HL-60 (cell line): ENCODE results near the gene IGFALS.

Source experiments
- GABPA ChIP-seq: IDR thresholded peaks from 2 replicates; pipeline ENCODE4 v1.6.1; 2012; ENCODE audit warnings: low read depth
- TF ChIP-seq, protein P1 (sequence below): IDR thresholded peaks from one replicate; pipeline ENCODE4 v1.5.1; 2011; ENCODE audit warnings: low read length, control low read depth, inconsistent platforms; ENCODE audit not compliant: insufficient read depth
- TF ChIP-seq, protein P2 (sequence below): IDR thresholded peaks from 2 replicates; pipeline ENCODE4 v1.6.1; 2012; ENCODE audit warnings: low read depth; ENCODE audit not compliant: insufficient replicate concordance

DNA sequence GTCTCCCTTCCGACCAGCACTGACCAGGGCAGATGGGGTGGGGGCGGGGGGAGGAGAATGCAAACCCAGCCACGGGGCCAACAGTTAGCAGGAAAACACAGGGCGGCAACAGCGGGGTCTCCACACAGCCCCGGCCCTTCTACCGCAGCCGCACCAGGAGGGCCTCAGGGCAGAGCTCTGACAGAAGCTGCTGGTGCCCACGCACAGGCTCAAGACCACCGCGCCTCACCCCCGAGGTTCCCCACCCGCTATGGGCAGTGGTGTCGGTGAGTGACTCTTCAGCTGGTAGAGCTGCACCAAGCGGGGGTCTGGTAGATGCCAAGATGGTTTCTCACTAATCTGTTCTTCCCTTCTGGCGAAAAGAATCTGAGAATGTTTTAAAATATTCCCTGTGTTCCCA, 17.0 kb upstream of the IGFALS start:
- TF ChIP-seq, protein P1, sequence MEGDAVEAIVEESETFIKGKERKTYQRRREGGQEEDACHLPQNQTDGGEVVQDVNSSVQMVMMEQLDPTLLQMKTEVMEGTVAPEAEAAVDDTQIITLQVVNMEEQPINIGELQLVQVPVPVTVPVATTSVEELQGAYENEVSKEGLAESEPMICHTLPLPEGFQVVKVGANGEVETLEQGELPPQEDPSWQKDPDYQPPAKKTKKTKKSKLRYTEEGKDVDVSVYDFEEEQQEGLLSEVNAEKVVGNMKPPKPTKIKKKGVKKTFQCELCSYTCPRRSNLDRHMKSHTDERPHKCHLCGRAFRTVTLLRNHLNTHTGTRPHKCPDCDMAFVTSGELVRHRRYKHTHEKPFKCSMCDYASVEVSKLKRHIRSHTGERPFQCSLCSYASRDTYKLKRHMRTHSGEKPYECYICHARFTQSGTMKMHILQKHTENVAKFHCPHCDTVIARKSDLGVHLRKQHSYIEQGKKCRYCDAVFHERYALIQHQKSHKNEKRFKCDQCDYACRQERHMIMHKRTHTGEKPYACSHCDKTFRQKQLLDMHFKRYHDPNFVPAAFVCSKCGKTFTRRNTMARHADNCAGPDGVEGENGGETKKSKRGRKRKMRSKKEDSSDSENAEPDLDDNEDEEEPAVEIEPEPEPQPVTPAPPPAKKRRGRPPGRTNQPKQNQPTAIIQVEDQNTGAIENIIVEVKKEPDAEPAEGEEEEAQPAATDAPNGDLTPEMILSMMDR: no peak
- TF ChIP-seq GABPA: no peak
- TF ChIP-seq, protein P2, sequence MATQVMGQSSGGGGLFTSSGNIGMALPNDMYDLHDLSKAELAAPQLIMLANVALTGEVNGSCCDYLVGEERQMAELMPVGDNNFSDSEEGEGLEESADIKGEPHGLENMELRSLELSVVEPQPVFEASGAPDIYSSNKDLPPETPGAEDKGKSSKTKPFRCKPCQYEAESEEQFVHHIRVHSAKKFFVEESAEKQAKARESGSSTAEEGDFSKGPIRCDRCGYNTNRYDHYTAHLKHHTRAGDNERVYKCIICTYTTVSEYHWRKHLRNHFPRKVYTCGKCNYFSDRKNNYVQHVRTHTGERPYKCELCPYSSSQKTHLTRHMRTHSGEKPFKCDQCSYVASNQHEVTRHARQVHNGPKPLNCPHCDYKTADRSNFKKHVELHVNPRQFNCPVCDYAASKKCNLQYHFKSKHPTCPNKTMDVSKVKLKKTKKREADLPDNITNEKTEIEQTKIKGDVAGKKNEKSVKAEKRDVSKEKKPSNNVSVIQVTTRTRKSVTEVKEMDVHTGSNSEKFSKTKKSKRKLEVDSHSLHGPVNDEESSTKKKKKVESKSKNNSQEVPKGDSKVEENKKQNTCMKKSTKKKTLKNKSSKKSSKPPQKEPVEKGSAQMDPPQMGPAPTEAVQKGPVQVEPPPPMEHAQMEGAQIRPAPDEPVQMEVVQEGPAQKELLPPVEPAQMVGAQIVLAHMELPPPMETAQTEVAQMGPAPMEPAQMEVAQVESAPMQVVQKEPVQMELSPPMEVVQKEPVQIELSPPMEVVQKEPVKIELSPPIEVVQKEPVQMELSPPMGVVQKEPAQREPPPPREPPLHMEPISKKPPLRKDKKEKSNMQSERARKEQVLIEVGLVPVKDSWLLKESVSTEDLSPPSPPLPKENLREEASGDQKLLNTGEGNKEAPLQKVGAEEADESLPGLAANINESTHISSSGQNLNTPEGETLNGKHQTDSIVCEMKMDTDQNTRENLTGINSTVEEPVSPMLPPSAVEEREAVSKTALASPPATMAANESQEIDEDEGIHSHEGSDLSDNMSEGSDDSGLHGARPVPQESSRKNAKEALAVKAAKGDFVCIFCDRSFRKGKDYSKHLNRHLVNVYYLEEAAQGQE: no peak
